ENCODE data around the gene MZT2A.
A peak's percentile ranks its signal among the peaks of the same experiment; 100 is the strongest.
"Not testable (repeated sequence)": the region's sequence is repeated elsewhere in the genome, so short reads cannot be mapped to it uniquely, and the experiment has no call there.

The MZT2A gene

GRCh38 chr2:131476363-131476762, 15.8 kb downstream of the MZT2A start:
- not testable (repeated sequence) for FAIRE-seq

GRCh38 chr2:131475831-131476230, 16.4 kb downstream of the MZT2A start, which contains the start of gene TUBA3D:
TUBA3D (plus strand) TSS chr2:131476119; CDS start chr2:131476200, 81 bp downstream.
- no peak for FAIRE-seq
- no peak for DNase-seq (ENCODE audit: extremely low spot score, insufficient read length, low read depth)

More at GRCh38 chr2:131476363-131476762, 15.8 kb downstream of the MZT2A start:
- DNase-seq (ENCODE audit: extremely low spot score, insufficient read length, low read depth): not testable (repeated sequence)

- not testable (repeated sequence) for DNase-seq (ENCODE audit: extremely low spot score, insufficient read length, low read depth); FAIRE-seq
These were observed 18.9 kb downstream of the MZT2A start for GRCh38 chr2:131473266-131473665.

GRCh38 chr2:131471624-131472023, 20.6 kb downstream of the MZT2A start:
- not testable (repeated sequence) for FAIRE-seq; DNase-seq (ENCODE audit: extremely low spot score, insufficient read length, low read depth)

GRCh38 chr2:131470944-131471343, 21.3 kb downstream of the MZT2A start:
- FAIRE-seq: not testable (repeated sequence)

GRCh38 chr2:131467722-131468121, 24.5 kb downstream of the MZT2A start:
- not testable (repeated sequence) for DNase-seq (ENCODE audit: extremely low spot score, insufficient read length, low read depth); FAIRE-seq

More at GRCh38 chr2:131470944-131471343, 21.3 kb downstream of the MZT2A start:
- not testable (repeated sequence) for DNase-seq (ENCODE audit: extremely low spot score, insufficient read length, low read depth)

GRCh38 chr2:131454914-131455313, 37.3 kb downstream of the MZT2A start:
- not testable (repeated sequence) for FAIRE-seq; DNase-seq (ENCODE audit: extremely low spot score, insufficient read length, low read depth)

GRCh38 chr2:131451265-131451949, 40.8 kb downstream of the MZT2A start:
- FAIRE-seq: peak; percentile 12
- DNase-seq (ENCODE audit: extremely low spot score, insufficient read length, low read depth): not testable (repeated sequence)

GRCh38 chr2:131447981-131448380, 44.2 kb downstream of the MZT2A start:
- not testable (repeated sequence) for FAIRE-seq; DNase-seq (ENCODE audit: extremely low spot score, insufficient read length, low read depth)

- FAIRE-seq (no peak), DNase-seq (ENCODE audit: extremely low spot score, insufficient read length, low read depth) (no peak)
These were observed 46.3 kb downstream of the MZT2A start for GRCh38 chr2:131445896-131446295.

GRCh38 chr2:131445515-131445797, 46.7 kb downstream of the MZT2A start:
- DNase-seq (ENCODE audit: extremely low spot score, insufficient read length, low read depth); FAIRE-seq: not testable (repeated sequence)

GRCh38 chr2:131444736-131445514, 47.3 kb downstream of the MZT2A start:
- not testable (repeated sequence) for DNase-seq (ENCODE audit: extremely low spot score, insufficient read length, low read depth); FAIRE-seq

GRCh38 chr2:131440742-131441468, 51.3 kb downstream of the MZT2A start:
- FAIRE-seq: not testable (repeated sequence)

More at GRCh38 chr2:131440742-131441468, 51.3 kb downstream of the MZT2A start:
- not testable (repeated sequence) for DNase-seq (ENCODE audit: extremely low spot score, insufficient read length, low read depth)
